ENCODE results near the gene PLA2G4C.

DNA sequence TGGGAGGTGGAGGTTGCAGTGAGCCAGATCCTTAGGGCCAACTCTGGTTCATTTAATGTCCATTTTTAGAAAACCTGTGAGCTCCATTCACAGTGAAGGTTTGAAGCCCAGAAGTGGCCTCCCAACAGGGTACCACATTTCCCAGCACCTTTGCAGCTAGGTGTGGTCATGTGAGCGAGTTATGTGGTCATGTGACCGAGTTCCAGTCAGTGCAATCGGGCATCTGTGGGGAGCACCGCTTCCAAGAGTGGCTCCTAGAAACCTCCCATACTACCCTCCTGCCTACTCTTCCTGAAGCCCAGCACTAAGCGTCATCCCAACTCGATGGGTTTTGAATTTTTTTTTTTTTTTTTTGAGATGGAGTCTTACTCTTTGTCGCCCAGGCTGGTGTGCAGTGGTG is 663 bp upstream of the PLA2G4C start:
- no peak for TF ChIP-seq POLR2A (IDR thresholded peaks at IDR 0.05)
- TF ChIP-seq CTCF (IDR thresholded peaks at IDR 0.05), result no peak
